SK-N-MC (cell line): ENCODE data around the gene FAM114A1.

Experiments used
- EZH2 ChIP-seq: fragments of 200-600 bp; sonication (generic); IDR thresholded peaks from one replicate; pipeline ENCODE4 v1.6.1; 2017; ENCODE audit warnings: antibody characterized with exemption
- POLR2AphosphoS5 ChIP-seq: IDR thresholded peaks from 2 replicates; pipeline ENCODE4 v1.6.1; 2012; ENCODE audit warnings: mild to moderate bottlenecking, low read depth, low read length, borderline replicate concordance

GRCh38 chr4:38954727-38955126 lies 87.1 kb downstream of the FAM114A1 start:
- no peak for TF ChIP-seq EZH2
- TF ChIP-seq POLR2AphosphoS5: no peak
